CD4-positive, alpha-beta T cell (primary cell): ENCODE results near the gene SZT2. TPM values are rescaled to one million over a fixed set of nuclear protein-coding genes. Genes with fewer than 3 reads are reported as not detected.

Source experiments
- ATAC-seq: fragments of 200-7000 bp; cut with Tn5 transposase; one replicate; pipeline ENCODE4 v1.10.0; 2022; ENCODE audit warnings: mild to moderate bottlenecking; ENCODE audit not compliant: poor library complexity
- CTCF ChIA-PET: fragments of 350-600 bp; sonication (Branson Sonifier 250); formaldehyde crosslinking; loops from one replicate; lab custom pipeline; 2021; ENCODE audit warnings: antibody characterized with exemption, inconsistent platforms; lab: Charles Lee
- POLR2A ChIA-PET: fragments of 350-600 bp; sonication (Branson Sonifier 250); formaldehyde crosslinking; loops from one replicate; lab custom pipeline; 2021; ENCODE audit warnings: antibody characterized with exemption, inconsistent platforms; lab: Charles Lee
- DNase-seq, 14 experiments: peaks; one replicate each; pipeline ENCODE4 v3.0.0-alpha.2; 2013 to 2020; ENCODE audit warnings: mixed read lengths in 2 of 14
- H3K27ac ChIP-seq, 2 donors: one replicate each; pipeline versions ENCODE4 v1.5.1 to v1.7.0; 2013; ENCODE audit warnings: low read length in 2 of 2, low read depth in 1 of 2, mild to moderate bottlenecking in 1 of 2
- H3K27me3 ChIP-seq, 2 experiments: 1 replicate in 1 of 2; 2 replicates in 1 of 2; pipeline versions ENCODE4 v1.6.1 to v1.7.0; 2013; ENCODE audit warnings: low read length in 2 of 2, control low read depth in 1 of 2, mild to moderate bottlenecking in 1 of 2, moderate library complexity in 1 of 2; ENCODE audit not compliant: insufficient read depth in 2 of 2, control insufficient read depth in 1 of 2
- H3K36me3 ChIP-seq: one replicate; pipeline ENCODE4 v1.6.1; 2013; ENCODE audit warnings: low read length, control low read depth; ENCODE audit not compliant: insufficient read depth
- H3K4me1 ChIP-seq: one replicate; pipeline ENCODE4 v1.6.1; 2013; ENCODE audit warnings: low read length, control low read depth; ENCODE audit not compliant: insufficient read depth
- H3K4me3 ChIP-seq: one replicate; pipeline ENCODE4 v1.5.1; 2013; ENCODE audit warnings: mild to moderate bottlenecking, low read length, moderate library complexity
- H3K9me3 ChIP-seq, 2 experiments: 1 replicate in 1 of 2; 2 replicates in 1 of 2; pipeline versions ENCODE4 v1.6.1 to v1.7.0; 2013; ENCODE audit warnings: low read length in 2 of 2, mild to moderate bottlenecking in 2 of 2, control low read depth in 1 of 2, moderate library complexity in 1 of 2; ENCODE audit not compliant: control insufficient read depth in 1 of 2, insufficient read depth in 1 of 2
- H3K27ac Mint-ChIP-seq: one replicate; pipeline ENCODE4 v1.8.0; 2020; ENCODE audit warnings: mixed read lengths
- H3K27me3 Mint-ChIP-seq: one replicate; pipeline ENCODE4 v1.8.0; 2021; ENCODE audit warnings: mixed read lengths
- H3K36me3 Mint-ChIP-seq: one replicate; pipeline ENCODE4 v1.8.0; 2021; ENCODE audit warnings: low read depth, mixed read lengths
- H3K4me1 Mint-ChIP-seq: one replicate; pipeline ENCODE4 v1.8.0; 2021; ENCODE audit warnings: low read depth, mixed read lengths
- H3K4me3 Mint-ChIP-seq: one replicate; pipeline ENCODE4 v1.8.0; 2020; ENCODE audit warnings: mild to moderate bottlenecking, mixed read lengths
- H3K9me3 Mint-ChIP-seq: one replicate; pipeline ENCODE4 v1.8.0; 2020; ENCODE audit warnings: mixed read lengths
- CTCF ChIP-seq: fragments of 200-600 bp; IDR thresholded peaks from one replicate; pipeline ENCODE4 v1.8.0; 2022; ENCODE audit warnings: antibody characterized with exemption, mild to moderate bottlenecking
- intact Hi-C, 2 experiments: fragments of 100-400 bp; cut with DNase I in 1 of 2; cut with micrococcal nuclease in 1 of 2; formaldehyde crosslinking; loops; one replicate each; pipeline versions ENCODE4 v1.15.1 to v1.9.0; 2023 to 2025; cut with DNase I, micrococcal nuclease
- total RNA-seq, 174 experiments: library from RNA in 2 of 174; stranded (reverse) in 2 of 174; gene quantifications; one replicate each; pipeline ENCODE4 v1.2.3 and lab custom pipeline; 2021 to 2026

The SZT2 gene
- total RNA-seq, 2 experiments from 2014 or later: 69.7 to 72.5 TPM

DNA sequence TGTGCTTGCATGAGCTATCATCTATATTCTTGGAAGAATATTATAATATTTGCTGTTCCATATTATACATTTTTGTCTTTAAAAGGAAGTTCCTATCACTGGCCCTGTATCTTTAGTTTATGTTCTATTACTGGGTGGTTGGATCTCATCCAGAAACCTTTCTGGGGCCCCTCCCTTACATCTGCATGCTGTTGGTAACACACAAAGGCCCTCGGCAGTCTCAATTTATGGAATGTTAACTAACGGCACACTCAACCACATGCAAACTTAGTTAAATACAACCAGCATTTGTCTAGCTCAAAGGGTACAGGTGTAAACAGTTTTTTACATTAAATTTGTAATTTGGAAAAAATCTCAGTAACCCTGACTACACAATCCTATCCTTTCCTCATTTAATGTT is 73.8 kb downstream of the SZT2 start:
- no peak overlapping the region for H3K27ac Mint-ChIP-seq
- ChIA-PET CTCF (no interaction called here), POLR2A (interaction anchor here (2.5 kb wide), 1 partner anchor 9 kb away, joined by 8 read pairs; the partner anchor contains the start of gene HYI)
- intact Hi-C loops: no loop called here
- no peaks in the 10 kb centered on the region for H3K27me3 ChIP-seq
- TF ChIP-seq CTCF: no peak
- no peaks in the 10 kb centered on the region for H3K36me3 ChIP-seq
- no peaks in the 10 kb centered on the region for H3K36me3 Mint-ChIP-seq
- no peaks in the 10 kb centered on the region for H3K4me1 ChIP-seq
- H3K4me3 Mint-ChIP-seq: no peak overlapping the region
- ATAC-seq (no peak), DNase-seq (no peak)
- H3K9me3 Mint-ChIP-seq: no peaks in the 10 kb centered on the region
- peaks cover 1% of the 10 kb centered on the region for H3K27me3 Mint-ChIP-seq
- peaks cover 5% of the 10 kb centered on the region for H3K4me1 Mint-ChIP-seq
- no peaks in the 10 kb centered on the region for H3K9me3 ChIP-seq
- no peak overlapping the region for H3K4me3 ChIP-seq
- no peak overlapping the region for H3K27ac ChIP-seq

DNA sequence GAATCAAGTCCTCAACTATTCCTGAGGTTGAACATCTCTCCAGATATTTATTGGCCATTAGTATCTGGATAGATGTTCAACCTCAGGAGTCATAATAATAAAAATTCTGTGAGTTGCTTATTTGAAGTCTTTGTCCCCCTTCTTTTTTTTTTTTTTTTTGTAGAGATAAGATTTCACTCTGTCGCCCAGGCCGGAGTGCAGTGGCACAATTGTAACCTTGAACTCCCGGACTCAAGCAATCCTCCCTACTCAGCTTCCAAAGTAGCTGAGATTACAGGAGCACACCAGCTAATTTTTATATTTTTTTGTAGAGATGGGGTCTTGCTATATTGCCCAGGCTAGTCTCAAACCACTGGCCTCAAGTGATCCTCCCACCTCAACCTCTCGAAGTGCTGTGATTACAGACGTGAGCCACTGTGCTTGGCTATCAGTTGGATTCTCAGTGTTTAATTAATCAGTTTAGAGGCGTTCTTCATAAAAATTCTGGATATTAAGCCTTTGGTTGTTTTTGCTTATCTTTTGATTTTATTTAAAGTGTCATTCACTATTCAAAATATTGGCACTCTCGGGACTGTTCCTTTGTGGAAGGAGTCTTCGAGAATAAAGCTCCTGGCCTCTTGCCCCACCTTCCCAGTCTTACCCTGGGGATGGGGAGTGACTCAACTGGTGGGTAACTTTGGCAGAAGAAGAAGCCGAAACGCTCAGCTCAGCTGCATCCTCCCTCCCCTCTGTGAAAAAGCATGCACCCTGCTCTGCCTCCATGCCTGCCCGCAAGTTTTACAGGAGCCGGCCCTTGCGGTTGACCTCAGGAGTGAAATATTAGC is 75.2 kb downstream of the SZT2 start:
- no peak overlapping the region for H3K4me3 ChIP-seq
- H3K4me1 Mint-ChIP-seq: peaks cover 5% of the 10 kb centered on the region
- no peaks in the 10 kb centered on the region for H3K36me3 ChIP-seq
- TF ChIP-seq CTCF: no peak
- no peaks in the 10 kb centered on the region for H3K27me3 ChIP-seq
- no peaks in the 10 kb centered on the region for H3K9me3 Mint-ChIP-seq
- intact Hi-C loops: no loop called here
- H3K9me3 ChIP-seq: no peaks in the 10 kb centered on the region
- ATAC-seq (no peak), DNase-seq (no peak)
- no peaks in the 10 kb centered on the region for H3K4me1 ChIP-seq
- no peaks in the 10 kb centered on the region for H3K27me3 Mint-ChIP-seq
- no peak overlapping the region for H3K27ac ChIP-seq
- no peak overlapping the region for H3K4me3 Mint-ChIP-seq
- H3K27ac Mint-ChIP-seq: no peak overlapping the region
- ChIA-PET POLR2A (interaction anchor here (2.5 kb wide), 1 partner anchor 11 kb away, joined by 8 read pairs; the partner anchor contains the start of gene HYI), CTCF (no interaction called here)
- H3K36me3 Mint-ChIP-seq: no peaks in the 10 kb centered on the region

GRCh38 chr1:43465505-43466067 is 75.9 kb downstream of the SZT2 start:
- peaks cover 5% of the 10 kb centered on the region for H3K4me1 Mint-ChIP-seq
- Histone ChIP-seq H3K27ac (no peak overlapping the region), H3K4me3 (no peak overlapping the region), H3K27me3 (no peaks in the 10 kb centered on the region), H3K36me3 (no peaks in the 10 kb centered on the region), H3K4me1 (no peaks in the 10 kb centered on the region), H3K9me3 (no peaks in the 10 kb centered on the region)
- ChIA-PET POLR2A (no interaction called here), CTCF (no interaction called here)
- H3K27ac Mint-ChIP-seq: no peak overlapping the region
- H3K9me3 Mint-ChIP-seq: no peaks in the 10 kb centered on the region
- ATAC-seq (no peak), DNase-seq (no peak)
- no peak for TF ChIP-seq CTCF
- no peak overlapping the region for H3K4me3 Mint-ChIP-seq
- H3K27me3 Mint-ChIP-seq: no peaks in the 10 kb centered on the region
- no peaks in the 10 kb centered on the region for H3K36me3 Mint-ChIP-seq
- intact Hi-C loops: no loop called here
